DMS79 treated with DMSO at 0.1 percent for 48 hours (cell line): ENCODE measurements around the gene NTS.

Experiments used
- DNase-seq: peaks from one replicate; lab custom pipeline; 2025; lab: John Stamatoyannopoulos, UW

The NTS gene, protein sequence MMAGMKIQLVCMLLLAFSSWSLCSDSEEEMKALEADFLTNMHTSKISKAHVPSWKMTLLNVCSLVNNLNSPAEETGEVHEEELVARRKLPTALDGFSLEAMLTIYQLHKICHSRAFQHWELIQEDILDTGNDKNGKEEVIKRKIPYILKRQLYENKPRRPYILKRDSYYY

DNA sequence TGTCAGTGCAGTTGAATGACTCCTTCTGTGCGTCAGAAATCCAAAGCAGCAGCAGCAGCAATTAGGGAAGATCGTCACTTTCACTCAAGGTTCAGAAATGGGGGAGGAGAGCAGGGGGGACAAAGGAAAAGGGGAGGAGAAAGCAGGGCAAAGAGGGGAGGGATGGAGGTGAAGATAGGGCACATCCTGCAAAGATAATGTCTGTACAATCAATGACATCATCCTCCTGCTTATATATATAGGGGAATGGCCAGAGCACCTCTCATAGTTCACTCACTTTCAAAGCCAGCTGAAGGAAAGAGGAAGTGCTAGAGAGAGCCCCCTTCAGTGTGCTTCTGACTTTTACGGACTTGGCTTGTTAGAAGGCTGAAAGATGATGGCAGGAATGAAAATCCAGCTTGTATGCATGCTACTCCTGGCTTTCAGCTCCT, at the start of gene NTS:
NTS (plus strand) TSS at position 265 of the 431 bp plus-strand sequence; CDS start at position 374, 109 bp downstream.
- DNase-seq: no peak

DNA sequence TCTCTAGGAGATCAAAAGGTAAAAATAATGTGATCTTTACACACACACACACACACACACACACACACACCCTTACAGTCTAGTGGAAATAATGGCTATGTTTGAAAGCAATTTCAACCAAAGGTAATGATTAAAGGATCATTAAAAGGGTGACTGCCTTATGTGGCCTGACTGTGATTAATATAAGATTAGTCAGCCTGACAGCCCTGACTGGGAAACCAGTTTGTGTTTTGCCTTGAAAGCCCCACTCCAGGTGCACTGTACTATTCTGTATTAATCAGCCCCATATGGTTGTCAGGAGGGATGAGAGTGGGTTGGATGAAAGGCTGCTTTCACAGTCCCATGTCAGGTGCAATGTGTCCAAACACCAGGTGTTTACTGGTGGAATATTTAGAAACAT, 48.3 kb upstream of the NTS start:
- DNase-seq: no peak

DNA sequence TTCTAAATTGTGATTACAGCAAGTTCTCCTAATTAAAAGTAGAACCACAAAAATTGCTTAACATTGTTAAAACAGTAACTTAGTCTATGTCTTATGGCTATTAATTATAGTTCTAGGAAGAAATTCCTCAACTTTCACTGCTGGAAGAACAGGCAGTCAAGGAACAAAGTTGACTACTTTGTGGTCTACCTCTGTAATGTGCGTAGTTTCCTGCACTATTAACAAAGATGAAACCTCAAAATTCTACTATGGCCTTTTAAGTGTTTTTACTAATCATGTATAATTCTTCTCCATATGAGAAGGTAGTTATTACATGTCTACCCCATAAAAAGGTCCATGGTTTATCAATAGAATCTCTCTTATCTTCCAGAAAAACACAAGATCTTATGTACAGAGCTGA, 45.5 kb upstream of the NTS start:
- no peak for DNase-seq

DNA sequence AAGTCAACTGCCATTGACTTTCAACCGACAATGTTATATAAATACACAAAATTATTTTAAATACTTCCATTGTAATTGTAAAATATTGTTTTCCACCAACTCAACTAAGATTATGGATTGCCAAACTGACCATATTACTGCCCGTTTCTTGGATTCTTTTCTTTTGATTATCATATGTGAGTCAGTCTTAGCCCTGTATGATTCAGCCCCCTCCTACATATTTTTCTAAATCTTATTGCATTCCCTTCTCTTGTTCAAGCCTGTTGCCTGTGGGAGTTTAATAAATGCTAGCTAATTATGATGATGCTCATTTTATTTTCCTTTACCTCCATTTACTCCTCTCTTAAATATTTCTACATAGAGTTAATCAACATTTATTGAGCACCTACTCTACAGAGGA, 44.7 kb upstream of the NTS start:
- no peak for DNase-seq

DNA sequence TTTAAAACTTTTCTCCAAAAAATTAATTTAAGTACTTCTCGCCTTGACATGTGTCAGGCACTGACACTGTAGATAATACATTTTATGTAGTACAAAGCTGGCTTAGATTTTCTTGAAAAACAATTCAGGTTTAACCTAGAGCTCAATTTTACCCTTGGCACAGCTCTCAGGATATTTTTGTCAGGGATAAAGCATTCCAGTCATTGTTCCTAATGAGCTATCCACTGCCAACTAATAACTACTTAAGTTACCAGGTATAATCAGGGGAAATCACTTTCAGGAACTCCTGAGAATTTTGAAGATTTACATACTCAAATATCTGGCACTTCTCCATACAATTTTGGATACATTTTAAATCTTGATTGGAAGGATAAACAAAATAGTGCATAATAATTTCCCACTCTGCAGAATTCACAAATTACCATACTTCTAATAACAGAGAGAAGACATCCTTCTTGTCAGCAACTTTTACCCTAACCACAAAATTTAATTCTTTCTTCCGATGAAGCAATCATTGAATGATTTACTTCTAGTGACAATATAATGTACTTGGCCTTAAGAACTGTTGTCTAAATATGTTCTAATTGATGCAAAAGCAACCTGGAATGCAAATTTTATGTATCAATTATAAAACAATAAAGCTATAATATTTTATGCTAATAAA, 42.6 kb upstream of the NTS start:
- no peak for DNase-seq

DNA sequence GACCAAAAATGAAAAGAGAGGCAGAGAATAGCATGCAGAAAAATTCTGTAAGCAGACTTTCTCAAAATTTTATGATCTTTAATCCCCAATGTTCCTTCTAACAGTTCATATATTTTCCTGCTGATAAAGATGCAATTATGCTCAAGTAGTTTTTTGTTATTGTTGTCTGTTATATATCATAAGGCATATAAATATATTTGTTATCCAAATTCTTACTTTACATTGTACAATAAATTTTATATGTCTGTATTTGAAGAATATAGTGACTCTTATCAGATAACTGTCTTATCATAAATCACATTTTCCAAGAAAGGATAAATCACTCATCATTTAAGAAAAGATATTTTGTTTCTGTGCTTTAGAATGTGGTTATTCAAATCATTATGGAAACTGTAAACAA, 40.5 kb upstream of the NTS start:
- DNase-seq: no peak

DNA sequence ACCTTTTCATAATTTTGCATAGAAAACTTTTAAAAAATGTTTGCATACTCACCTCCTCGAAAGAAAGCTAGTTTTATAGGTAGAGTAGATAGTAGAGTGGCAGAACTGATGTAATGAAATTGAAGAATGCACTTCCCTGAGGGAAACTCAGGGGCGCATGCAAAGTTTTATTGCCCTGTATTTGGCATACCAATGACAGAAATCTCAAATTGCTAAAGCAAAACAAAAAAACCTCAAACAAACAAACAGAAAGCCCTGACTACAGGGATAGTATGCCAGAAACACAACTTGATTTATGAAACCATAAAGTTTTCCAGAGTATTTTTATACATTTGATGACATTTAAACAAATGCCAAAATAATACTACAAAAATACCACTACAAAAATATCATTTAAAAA, 39.7 kb upstream of the NTS start:
- no peak for DNase-seq

DNA sequence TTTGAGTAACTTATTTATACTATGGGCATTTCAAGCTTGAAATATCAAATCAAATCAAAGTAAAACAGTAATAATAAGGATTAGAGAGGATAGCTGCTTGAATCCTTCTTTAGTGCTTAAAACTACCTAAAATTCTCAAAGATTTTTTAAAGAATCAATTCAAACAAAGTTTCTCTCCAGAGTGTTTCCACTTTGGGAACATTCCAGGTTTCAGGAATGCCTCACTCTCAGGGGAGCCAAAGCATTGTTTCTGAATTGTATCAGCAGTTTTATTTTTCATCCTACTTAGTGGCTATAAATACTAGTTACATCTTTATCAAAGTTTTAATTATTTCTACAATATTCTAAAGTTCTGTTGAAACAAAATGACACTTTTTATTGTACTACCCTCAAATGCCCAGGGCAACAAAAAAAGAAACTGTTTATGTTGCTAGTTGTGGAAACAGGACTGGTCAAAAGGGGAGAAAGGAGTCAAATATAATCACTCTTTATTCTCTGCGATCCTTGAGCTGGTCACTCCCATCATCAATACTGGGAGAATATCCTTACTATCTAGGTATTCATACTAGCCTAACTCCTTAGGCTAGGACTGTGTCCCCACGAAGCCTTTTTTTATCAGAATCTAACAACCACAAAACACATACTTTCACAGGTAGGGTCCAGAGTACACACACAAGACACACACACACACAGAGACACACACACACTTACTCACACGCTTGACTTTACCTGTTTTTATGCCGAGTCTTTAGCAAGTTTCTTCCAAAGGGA, 38.5 kb upstream of the NTS start:
- no peak for DNase-seq

DNA sequence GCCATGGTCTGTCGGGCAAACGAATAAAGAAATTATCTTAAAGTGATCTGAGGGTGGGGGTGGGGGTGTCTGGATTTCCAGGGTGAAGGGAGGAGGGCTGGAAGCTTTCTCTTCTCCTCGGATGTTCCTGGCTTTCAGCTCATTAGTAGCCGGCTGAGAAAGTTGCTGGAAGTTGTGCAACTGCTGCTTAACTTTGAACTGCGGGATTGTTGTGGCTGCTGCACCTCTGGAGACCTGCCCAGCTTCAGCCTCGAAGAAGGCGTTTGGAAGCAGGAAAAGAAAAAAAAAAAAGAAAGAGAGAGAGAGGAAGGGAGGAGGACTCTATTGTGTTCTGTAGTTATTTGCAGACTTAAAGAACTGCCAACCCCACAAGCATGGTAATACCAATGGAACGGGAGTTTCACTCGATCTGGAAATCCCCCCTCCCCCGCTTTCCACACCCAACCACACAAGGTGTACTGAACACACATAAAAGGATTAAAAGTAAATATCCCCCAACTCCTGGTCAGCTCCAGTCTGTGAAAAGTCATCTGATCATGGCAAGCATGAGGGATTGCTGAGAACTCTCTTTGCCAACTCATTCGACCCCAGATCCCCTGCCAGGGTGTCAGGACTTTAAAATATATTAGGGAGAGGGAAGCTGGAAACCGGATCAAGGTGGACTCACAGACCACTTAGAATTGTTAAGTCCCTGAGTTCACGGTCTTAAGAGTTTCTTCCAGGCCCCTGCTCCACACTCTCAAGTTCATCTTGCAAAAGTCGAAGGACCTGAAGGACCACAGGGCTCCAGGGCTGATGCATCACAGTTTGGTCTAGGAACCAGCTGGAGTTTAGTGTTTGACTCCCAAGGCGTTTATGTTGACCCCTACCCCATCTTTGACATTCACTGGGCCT, 37.7 kb upstream of the NTS start, which contains the start of gene RASSF9:
RASSF9 (minus strand) TSS at position 213 of the 894 bp plus-strand sequence; CDS start at position 5, 208 bp downstream.
- no peak for DNase-seq

DNA sequence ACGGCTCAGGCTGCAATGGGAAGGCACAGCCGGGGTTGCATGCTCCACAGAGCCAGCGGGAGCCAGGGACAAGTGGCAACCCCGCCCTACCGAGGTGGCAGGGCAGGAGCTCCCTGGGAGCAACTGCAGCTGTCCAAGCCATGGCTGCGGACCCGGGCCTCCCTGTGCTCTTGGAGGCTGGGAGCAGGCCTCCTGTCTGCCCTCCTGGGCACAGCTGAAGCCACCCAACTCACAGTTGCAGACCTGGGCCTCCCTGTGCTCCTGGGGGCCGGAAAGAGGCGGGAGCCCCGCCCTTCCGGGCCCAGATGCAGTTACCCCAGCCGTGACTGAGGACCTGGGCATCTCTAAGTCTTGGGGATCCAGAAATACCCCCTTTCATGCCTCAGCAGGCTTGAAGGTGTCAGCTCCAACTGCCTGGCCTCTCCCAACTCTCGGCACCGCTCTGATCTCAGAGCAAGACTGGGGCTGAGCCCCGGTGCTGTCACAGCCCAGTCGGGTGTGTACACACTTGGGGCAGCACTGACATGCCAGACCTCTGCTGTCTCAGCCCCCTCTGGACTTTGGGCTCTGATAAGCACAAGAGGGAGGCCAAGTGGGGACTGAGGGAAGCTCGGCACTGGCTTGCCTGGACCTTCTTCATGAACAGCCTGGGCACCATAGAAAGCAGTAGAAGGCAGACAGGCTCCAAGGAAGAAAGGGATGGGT, 30.3 kb upstream of the NTS start:
- DNase-seq: no peak

DNA sequence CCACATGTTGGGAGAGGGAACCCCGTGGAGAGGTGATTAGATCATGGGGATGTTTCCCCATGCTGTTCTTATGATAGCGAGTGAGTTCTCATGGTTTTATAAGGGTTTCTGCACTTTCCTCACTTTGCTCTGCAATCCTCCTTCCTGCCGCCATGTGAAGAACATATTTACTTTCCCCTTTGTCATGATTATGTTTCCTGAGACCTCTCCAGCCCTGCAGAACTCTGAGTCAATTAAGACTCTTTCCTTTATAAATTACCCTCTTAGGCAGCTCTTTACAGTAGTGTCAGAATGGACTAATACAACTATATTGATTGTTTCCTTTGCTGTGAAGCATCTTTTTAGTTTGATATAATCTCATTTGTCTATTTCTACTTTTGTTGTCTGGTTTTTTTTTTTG, 24.8 kb upstream of the NTS start:
- no peak for DNase-seq

DNA sequence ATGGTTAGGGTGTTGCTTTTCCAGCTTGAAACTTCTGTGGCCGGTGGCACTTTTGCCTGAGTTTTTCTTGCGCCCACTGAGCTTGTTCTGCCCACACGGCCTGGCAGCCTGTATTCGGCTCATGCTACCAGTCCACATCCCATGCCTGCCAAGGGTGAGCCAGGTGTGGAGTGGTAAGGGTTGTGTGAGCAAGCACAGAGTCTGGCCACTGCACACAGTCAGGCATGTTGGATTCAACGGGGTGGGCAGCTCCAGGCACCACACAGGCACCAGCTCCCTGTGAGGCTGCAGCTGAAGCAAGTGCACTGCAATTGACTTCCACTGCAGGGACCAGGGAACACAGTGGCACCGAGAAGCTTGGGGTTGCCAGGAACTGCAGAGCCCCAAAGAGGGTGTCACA, 18.8 kb upstream of the NTS start:
- DNase-seq: no peak

DNA sequence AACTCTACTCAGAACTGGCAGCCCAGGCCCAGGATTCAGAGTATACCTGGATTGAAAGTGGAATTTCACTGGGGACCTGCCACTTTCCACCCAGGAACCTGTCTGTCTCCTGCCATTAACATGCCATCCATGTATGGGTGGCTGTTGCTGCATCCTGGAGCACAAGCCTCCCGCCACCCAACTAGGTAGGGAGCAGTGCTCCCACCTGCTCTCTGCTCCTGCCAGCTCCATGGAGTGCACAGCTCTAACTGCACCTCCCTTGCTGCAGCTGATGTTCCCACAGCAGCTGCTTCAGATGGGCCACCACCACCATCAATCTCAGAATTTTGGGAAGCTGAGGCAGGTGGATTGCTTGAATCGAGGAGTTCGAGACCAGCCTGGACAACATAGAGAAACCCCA, 17.1 kb upstream of the NTS start:
- DNase-seq: no peak

DNA sequence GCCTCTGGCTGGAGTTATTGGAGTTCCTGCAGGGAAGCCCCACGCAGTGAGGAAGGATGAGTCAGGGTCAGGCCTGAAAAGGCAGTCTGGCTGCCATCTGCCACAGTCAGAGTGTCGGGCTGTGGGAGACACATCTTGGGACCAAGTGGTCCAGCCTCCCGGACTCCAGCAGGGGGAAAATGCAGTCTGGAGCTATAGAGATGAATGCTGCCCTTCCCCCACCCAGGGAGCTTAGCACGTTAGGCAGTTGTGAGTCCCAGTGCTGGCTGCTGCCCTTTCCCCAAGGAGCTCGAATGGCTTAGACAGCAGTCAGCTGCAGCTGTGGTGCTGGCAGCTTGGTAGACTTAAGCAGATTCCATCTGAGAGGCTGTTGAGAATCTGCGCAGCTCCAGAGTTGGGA, 8.2 kb upstream of the NTS start:
- DNase-seq: no peak

DNA sequence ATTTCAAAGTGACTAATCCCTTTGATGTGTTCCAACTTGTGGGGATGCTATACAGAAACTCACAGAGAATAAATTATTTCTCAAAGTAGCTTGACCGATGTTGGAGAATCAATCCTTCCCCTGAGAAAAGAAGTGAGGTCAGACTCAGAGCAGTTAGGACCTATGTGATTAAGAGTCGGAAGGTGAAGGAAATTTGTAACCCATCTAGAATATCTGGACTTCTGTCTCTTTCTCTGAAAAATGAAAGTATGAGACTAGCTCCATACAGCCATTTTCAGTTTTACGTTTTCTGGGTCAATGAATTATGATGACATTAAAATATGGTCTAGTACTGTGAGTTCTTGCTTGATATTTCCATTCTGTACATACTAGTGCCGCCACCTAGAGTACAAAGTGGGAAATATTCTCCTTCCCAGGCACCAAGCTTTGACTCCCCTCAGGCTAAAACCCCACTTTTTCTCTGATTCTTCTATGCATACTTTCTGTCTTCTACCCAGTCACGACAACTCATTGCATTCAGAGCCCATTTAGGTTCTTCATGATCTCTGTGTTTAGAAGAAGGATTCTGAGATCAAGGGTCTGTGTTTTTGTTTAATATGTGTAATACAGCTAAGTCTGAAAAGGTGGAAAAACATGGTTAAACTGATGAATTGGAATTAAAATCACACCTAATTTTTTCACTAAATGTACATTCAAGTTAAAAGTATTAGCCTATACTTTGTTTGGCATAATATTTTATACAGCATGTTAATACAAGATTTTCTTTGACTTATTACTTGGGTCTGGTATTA, 6.9 kb upstream of the NTS start:
- no peak for DNase-seq

DNA sequence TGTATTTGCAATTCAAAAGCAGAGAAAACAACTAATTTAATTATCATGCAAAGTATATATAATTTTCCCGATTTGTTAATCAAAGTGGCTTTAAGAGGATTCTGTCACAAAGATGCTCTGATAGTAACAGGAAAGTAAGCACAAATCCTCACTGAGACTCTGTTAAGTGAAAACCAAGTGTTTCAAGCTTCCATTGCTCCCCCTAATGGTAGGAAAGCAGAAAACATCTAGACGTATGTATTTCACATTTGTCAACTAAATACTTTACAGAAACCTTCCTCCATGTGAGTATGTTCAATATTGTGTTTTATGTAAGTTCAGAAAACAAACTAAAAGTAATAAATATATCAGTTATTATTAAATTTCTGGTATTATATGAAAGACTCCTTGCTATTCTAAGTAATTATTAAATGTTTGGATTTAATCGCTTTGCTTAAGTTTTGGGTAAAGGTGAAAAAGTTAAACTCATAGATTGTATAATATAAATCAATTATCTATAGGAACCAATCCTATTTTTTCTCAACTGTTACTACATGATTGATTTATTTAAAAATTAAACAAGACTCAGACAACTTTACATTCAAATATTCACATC, 1.5 kb upstream of the NTS start:
- no peak for DNase-seq

DNA sequence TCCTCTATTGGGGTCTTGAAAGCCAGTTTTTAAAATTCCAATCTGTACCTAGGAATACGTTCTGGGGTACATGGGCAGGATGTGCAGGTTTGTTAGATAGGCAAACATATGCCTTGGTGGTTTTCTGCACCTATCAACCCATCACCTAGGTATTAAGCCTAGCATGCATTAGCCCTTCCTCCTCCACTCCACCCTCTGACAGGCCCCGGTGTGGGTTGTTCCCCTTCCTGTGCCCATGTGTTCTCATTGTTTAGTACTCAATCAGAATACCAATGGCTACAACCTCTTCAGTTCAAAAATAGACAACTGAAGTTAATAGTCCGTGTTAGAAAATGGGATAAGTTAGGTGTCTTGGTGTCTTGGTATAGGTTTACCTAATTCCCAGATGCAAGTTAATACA, 3.4 kb downstream of the NTS start:
- DNase-seq: no peak

DNA sequence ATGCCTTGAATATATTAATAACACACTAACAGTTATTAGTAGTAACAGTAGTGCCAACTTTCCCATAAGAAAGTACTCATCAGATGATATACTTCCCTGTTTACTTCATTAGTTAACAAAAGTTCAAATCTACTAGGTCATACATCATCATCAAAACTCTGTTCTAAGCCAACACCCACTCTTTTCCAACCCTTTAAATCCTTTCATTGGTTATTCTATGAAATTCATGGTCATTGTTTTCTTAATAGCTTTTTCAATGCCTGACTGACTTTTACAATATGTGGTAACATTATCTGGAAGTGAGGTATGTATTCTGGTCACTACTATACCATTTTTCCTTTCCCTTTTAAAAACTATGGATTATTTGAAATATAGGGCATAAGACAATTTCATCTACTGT, 9.7 kb downstream of the NTS start:
- DNase-seq: no peak

DNA sequence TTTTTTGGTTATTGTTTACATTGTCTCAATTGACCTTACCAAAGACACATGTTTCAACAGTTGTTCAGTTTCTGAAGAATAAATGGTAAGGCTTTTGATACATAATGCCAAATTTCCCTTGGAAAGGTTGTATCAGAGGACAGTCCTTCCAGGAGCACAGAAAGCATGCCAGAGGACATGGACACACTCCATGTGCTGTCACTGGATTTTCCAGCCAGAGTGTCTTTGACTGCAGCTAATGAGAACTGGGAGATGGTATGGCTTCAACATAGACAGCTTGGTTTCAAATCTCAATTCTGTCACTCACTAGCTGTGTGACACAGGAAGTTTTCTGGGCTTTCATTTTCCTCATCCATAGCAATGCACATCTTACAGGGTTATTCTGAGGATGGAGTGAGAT, 20.6 kb downstream of the NTS start:
- no peak for DNase-seq

DNA sequence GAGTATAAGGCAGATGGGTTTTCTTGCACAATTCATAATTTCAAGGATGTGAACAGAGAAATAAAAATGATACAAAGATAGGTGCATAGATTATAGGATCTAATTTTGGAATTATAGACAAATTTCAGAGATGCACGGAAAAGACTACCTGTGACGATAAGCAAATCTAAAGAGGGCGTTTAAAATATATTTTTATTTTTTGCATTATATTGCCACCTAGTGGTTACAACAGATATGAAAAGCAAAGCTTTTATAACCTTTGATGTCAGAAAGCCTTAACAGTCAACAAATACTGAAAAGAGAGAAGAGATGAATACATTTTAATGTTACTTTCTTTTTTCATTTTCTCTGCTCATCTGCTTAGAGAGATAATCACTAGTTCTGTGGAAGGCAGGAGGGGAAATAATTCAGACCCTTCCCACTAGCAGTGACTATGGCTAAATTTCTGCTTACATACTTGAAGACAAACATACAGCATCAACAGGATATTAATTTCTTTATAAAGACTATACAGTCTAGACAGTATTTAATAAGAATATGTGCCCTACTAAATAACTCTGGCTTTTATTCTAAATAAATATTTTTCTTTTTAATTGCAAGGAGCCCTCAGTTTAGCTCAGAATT, 46.3 kb downstream of the NTS start:
- DNase-seq: peak; percentile 13
